Small intestine (tissue), 7 donors: Measurements from ENCODE around the gene AARSD1. TPM values are rescaled to one million over a fixed set of nuclear protein-coding genes. Genes with fewer than 3 reads are reported as not detected.
A peak's percentile ranks its signal among the peaks of the same experiment; 100 is the strongest.

Experiments
- DNase-seq, 2 donors: peaks; one replicate each; pipeline versions ENCODE4 v3.0.0 to v3.0.0-alpha.2; 2013
- FAIRE-seq: peaks from 2 replicates; lab custom pipeline; 2012; peaks lifted over from hg19 to GRCh38; lab: Jason Lieb, UNC
- H3K27ac ChIP-seq, 3 donors: one replicate each; pipeline ENCODE4 v1.5.1; 2013; ENCODE audit warnings: low read length in 2 of 3, mild to moderate bottlenecking in 2 of 3, control low read depth in 1 of 3, inconsistent platforms in 1 of 3, low read depth in 1 of 3, moderate library complexity in 1 of 3
- H3K27me3 ChIP-seq, 3 donors: one replicate each; pipeline ENCODE4 v1.6.1; 2013; ENCODE audit warnings: low read length in 3 of 3, inconsistent platforms in 1 of 3; ENCODE audit not compliant: control insufficient read depth in 3 of 3, insufficient read depth in 3 of 3
- H3K36me3 ChIP-seq, 3 donors: one replicate each; pipeline ENCODE4 v1.6.1; 2013; ENCODE audit warnings: low read length in 3 of 3, inconsistent platforms in 1 of 3, low read depth in 1 of 3, mild to moderate bottlenecking in 1 of 3, moderate library complexity in 1 of 3; ENCODE audit not compliant: control insufficient read depth in 3 of 3, insufficient read depth in 2 of 3
- H3K4me1 ChIP-seq, 3 donors: one replicate each; pipeline ENCODE4 v1.6.1; 2013; ENCODE audit warnings: low read length in 2 of 3, inconsistent platforms in 1 of 3, low read depth in 1 of 3, mild to moderate bottlenecking in 1 of 3, moderate library complexity in 1 of 3; ENCODE audit not compliant: control insufficient read depth in 3 of 3, insufficient read depth in 2 of 3
- H3K4me3 ChIP-seq, 3 donors: one replicate each; pipeline ENCODE4 v1.5.1; 2013; ENCODE audit warnings: low read length in 3 of 3, control low read depth in 1 of 3, inconsistent platforms in 1 of 3, low read depth in 1 of 3, mild to moderate bottlenecking in 1 of 3, moderate library complexity in 1 of 3
- H3K9me3 ChIP-seq, 2 donors: one replicate each; pipeline ENCODE4 v1.6.1; 2013; ENCODE audit warnings: low read depth in 1 of 2, low read length in 1 of 2; ENCODE audit not compliant: control insufficient read depth in 2 of 2, insufficient read depth in 1 of 2
- WGBS, 3 donors: extraction: QIAGEN DNeasy Blood & Tissue Kit; methylation state at CpG; one replicate each; pipeline ENCODE4 v1.1.7; 2013; 5-methylcytosine and 5-hydroxymethylcytosine counted together
- polyA plus RNA-seq, 4 donors: library from polyadenylated mRNA; stranded (reverse) in 3 of 4; unstranded in 1 of 4; fragments of 200-250 nt in 3 of 4; fragments of 120-200 nt in 1 of 4; gene quantifications; one replicate each; pipeline versions ENCODE4 v1.2.1 to v1.2.3, GENCODE V29; 2013
- donor health status: healthy with polysubstance abuse.
- donor health status: control.
- donor health status: control.
- donor health status: Bipolar disorder and iron deficiency.
- donor health status: healthy.

Gene AARSD1
- polyA plus RNA-seq, 4 donors, result 27.3 to 47.4 (median 40.5) TPM

DNA sequence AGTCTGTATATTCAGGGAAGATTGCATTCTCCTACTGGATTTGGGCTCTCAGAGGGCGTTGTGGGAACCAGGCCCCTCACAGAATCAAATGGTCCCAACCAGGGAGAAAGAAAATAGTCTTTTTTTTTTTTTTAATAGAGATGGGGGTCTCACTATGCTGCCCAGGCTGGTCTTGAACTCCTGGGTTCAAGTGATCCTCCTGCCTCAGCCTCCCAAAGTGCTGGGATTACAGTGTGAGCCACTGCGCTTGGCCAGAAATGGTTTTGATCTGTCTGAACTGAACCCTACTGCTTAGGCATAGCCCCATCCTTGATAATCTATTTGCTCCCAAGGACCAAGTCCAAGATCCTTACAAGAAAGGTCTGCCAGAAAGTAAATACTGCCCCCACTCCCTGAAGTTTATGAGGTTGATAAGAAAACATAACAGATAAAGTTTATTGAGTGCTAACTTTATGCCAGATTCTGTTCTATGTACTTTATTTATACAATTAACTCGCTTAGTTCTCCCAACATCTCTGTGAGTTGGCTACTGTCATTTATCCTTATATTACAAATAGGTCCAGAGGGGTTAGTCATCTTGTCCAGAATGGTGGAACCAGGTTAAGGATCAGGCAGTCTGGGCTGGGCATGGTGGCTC lies 50.2 kb downstream of the AARSD1 start:
- H3K27ac ChIP-seq, result peak overlapping the region in 1 of 3 donors; percentile 42
- H3K4me3 ChIP-seq, result no peak overlapping the region
- FAIRE-seq (no peak), DNase-seq (peak; percentile 71 to 93)
- no peaks in the 10 kb centered on the region for H3K9me3 ChIP-seq
- 29 to 61% (median 41%) methylated on average over 3 of the region's 3 CpGs for WGBS, 3 donors
- peaks cover 0 to 6% (median 4%) of the 10 kb centered on the region in 3 donors for H3K36me3 ChIP-seq
- H3K4me1 ChIP-seq, result peaks cover 0 to 40% (median 0%) of the 10 kb centered on the region in 3 donors
- H3K27me3 ChIP-seq, result peaks cover 0 to 2% (median 0%) of the 10 kb centered on the region in 3 donors

DNA sequence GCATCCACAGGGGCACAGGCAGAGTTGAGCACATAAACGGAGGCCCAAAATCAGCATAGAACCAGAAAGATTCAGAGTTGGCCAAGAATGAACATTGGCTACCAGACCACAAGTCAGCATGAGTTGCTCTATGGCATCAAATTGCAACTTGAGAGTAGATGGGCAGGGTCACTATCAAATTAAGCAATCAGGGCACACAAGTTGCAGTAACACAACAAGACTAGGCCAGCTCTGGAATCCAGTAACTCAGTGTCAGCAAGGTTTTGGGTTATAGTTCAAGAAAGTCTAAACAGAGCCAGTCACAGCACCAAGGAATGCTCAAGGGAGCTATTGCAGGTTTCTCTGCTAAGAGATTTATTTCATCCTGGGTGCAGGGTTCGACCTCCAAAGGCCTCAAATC lies 50.7 kb downstream of the AARSD1 start:
- Histone ChIP-seq H3K4me3 (no peak overlapping the region), H3K27me3 (peaks cover 0 to 4% (median 0%) of the 10 kb centered on the region in 3 donors), H3K9me3 (no peaks in the 10 kb centered on the region), H3K4me1 (peaks cover 0 to 34% (median 0%) of the 10 kb centered on the region in 3 donors), H3K27ac (peak overlapping the region in 1 of 3 donors; percentile 42), H3K36me3 (peaks cover 0 to 8% (median 4%) of the 10 kb centered on the region in 3 donors)
- WGBS, 3 donors, result 63 to 76% (median 75%) methylated on average over 2 of the region's 2 CpGs
- FAIRE-seq (no peak), DNase-seq (no peak)

DNA sequence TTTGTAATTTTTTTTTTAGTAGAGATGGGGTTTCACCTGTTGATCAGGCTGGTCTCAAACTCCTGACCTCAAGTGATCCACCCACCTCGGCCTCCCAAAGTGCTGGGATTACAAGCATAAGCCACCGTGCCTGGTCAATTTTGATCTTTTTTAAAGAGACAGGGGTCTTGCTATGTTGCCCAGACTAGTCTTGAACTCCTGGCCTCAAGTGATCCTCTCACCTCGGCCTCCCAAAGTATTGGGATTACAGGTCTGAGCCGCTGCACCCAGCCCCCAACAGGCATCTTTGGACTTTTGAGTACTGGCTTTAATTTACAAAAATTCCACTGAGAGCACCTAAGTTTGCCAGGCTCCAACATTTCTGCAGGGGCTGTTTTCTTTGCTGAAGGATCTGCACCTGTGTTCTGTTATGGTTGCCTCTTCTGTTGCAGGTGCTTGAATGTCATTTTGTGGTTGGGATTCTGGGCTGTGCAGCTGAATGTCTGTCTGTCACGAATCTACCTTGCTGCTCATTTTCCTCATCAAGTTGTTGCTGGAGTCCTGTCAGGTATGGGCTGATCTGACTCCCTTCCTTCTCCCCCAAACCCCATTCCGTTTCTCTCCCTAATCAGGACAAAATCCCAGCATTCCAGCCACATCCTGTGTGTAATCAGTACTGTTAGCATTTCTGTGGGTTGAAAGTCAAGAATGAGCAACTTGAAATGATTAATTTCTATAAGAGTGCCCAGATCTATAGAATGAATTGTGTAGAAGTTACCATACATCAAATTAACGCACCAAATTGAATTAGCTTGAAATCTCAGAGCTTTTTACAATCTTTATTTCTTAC lies 55.2 kb downstream of the AARSD1 start:
- DNase-seq, result no peak
- Histone ChIP-seq H3K4me3 (no peak overlapping the region), H3K4me1 (peaks cover 0 to 11% (median 0%) of the 10 kb centered on the region in 3 donors), H3K27me3 (peaks cover 0 to 4% (median 0%) of the 10 kb centered on the region in 3 donors), H3K27ac (no peak overlapping the region), H3K36me3 (peaks cover 0 to 13% (median 7%) of the 10 kb centered on the region in 3 donors), H3K9me3 (no peaks in the 10 kb centered on the region)
- no peak for FAIRE-seq
- WGBS, 3 donors, result 75 to 82% (median 77%) methylated on average over 7 of the region's 7 CpGs

DNA sequence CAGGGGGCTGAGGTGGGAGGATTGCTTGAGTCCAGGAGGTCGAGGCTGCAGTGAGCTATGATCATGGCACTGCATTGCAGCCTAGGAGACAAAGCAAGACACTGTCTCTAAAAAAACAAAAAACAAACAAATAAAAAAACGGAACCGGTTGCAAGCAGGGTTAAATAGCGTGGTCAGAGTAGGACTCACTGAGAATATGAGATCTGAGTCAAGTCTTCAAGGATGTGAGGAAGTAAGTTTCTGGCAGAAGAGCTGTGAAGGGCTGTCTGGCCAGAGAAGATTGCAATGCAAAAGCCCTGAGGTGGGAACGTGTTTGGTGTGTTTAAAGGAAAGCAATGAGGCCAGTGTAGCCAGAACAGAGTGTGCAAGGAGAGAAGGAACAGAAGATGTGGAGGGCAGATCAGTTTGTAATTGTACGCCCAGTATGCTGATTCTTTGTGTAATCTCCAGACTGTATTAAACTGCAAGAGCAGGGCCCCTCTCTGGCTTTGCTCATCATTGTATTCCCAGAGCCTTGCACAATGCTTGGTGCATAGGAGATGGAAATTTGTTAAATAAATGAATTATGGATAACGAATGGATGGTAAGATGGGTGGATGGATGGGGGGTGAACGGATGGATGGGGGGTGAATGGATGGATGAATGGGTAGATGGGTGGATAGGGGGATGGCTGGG lies 57.3 kb downstream of the AARSD1 start:
- Histone ChIP-seq H3K27me3 (peaks cover 0 to 4% (median 0%) of the 10 kb centered on the region in 3 donors), H3K9me3 (no peaks in the 10 kb centered on the region), H3K36me3 (peaks cover 0 to 13% (median 7%) of the 10 kb centered on the region in 3 donors), H3K4me1 (peaks cover 0 to 2% (median 0%) of the 10 kb centered on the region in 3 donors), H3K27ac (no peak overlapping the region), H3K4me3 (no peak overlapping the region)
- no peak for FAIRE-seq
- 78 to 80% (median 79%) methylated on average over 8 of the region's 8 CpGs for WGBS, 3 donors
- DNase-seq, result no peak

DNA sequence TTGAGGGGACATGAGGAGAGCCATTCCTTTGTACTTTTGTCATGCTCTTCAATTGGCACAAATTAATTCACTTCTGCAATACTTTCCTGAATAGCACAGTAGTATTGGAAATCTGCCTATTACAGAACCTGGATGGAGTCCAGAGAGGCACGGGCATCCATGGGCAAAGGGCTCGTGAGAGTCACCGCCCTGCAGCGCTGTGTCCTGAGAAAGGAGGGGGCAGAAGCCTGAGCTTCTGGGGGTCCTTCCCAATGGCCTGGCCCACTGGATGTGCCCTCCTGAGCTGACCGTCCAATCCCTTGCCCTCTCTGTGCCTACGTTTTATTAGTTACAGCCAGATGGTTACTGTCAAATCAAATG lies 60.2 kb downstream of the AARSD1 start:
- DNase-seq, result peak in 1 of 2 donors; percentile 63
- H3K9me3 ChIP-seq, result no peaks in the 10 kb centered on the region
- H3K27me3 ChIP-seq, result peaks cover 0 to 2% (median 0%) of the 10 kb centered on the region in 3 donors
- WGBS, 3 donors, result 10 to 65% (median 40%) methylated on average over 6 of the region's 6 CpGs
- H3K36me3 ChIP-seq, result peaks cover 0 to 6% (median 3%) of the 10 kb centered on the region in 3 donors
- peaks cover 0 to 24% (median 0%) of the 10 kb centered on the region in 3 donors for H3K4me1 ChIP-seq
- no peak overlapping the region for H3K27ac ChIP-seq
- FAIRE-seq, result no peak
- no peak overlapping the region for H3K4me3 ChIP-seq

DNA sequence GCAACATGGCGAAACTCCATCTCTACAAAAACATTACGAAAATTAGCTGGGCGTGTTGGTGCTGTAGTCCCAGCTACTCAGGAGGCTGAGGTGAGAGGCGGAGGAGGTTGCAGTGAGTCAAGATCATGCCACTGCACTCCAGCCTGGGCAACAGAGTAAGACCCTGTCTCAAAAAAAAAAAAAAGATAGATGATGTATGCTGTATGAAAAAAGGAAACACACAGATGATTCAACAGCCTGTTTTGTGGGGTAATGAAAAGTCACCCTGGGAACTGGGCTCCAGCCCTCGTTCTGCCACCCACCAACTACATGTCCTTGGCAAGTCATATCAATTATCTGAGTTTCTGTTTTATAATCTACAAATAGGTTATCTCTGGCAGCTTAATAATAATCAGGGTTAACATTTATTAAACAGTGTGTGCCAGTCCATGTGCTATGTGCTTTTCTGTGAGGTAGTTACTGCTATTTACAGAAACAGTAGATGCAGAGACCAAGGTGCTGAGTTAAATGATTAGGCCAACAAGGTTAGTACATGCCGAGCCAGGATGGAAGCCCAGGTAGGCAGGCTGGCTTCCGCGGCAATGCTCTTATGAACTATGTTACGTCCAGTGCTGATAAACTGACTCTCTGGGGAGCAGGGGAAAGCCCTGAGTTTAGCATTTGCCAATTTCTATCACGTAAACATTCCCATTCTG lies 62.6 kb downstream of the AARSD1 start:
- peaks cover 0 to 38% (median 0%) of the 10 kb centered on the region in 3 donors for H3K4me1 ChIP-seq
- no peak for FAIRE-seq
- H3K27ac ChIP-seq, result peak overlapping the region in 2 of 3 donors; percentile 35 to 72
- H3K9me3 ChIP-seq, result no peaks in the 10 kb centered on the region
- peak in 1 of 2 donors; percentile 69 for DNase-seq
- WGBS, 3 donors, result 40 to 70% (median 48%) methylated on average over 10 of the region's 10 CpGs
- H3K4me3 ChIP-seq, result peak overlapping the region in 2 of 3 donors; percentile 5 to 55
- H3K27me3 ChIP-seq, result no peaks in the 10 kb centered on the region
- peaks cover 0 to 4% (median 0%) of the 10 kb centered on the region in 3 donors for H3K36me3 ChIP-seq
